ES-I3 (cell line): ENCODE measurements around the gene FNDC10.

Experiments used
- H3K36me3 ChIP-seq: 2 replicates; pipeline ENCODE4 v1.6.1; 2013; ENCODE audit warnings: mild to moderate bottlenecking, low read length, control low read depth, moderate library complexity; ENCODE audit not compliant: insufficient read depth
- H3K4me1 ChIP-seq: 2 replicates; pipeline ENCODE4 v1.6.1; 2013; ENCODE audit warnings: mild to moderate bottlenecking, control low read depth, low read length; ENCODE audit not compliant: insufficient read depth
- H3K9ac ChIP-seq: 2 replicates; pipeline ENCODE4 v1.6.1; 2013; ENCODE audit warnings: low read depth, mild to moderate bottlenecking, low read length, moderate library complexity
- H3K9me3 ChIP-seq: 2 replicates; pipeline ENCODE4 v1.6.1; 2013; ENCODE audit warnings: mild to moderate bottlenecking, low read length, moderate library complexity; ENCODE audit not compliant: control insufficient read depth, insufficient read depth

Gene FNDC10

DNA sequence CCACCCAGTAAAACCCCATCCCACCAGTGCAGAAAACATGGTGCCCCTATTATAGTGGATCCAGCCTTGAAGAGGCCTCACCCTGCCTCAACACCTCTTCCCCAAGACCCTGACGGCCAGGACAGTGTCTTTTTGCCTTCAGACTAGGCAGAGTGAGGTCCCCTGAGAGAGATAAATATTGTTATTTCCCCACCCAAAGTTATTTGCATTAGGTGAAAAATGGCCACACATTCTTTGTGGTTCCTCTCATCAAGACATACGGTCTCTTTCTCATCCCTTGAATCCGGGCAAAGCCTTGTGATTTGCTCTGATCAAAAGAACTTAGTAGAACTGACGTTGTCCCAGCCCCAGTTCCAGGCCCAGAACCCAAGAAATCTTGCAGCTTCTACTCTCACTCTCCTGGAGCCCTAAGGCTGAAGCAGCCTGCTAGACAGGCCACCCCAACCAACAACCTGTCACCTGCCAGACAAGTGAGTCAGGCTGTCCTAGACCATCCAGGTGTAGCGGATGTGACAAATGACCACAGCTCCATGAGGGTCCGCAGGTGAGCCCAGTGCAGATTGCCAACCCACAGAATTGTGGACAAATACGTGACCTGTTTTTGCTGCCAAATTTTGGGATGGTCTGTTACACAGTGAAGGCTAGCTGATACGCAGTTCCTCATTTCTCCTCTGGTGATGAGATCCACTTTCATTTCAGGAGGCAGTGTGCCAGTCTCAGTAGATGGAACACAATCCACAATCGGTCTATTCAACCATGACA lies 17.2 kb downstream of the FNDC10 start:
- H3K4me1 ChIP-seq = no peaks in the 10 kb centered on the region
- H3K9ac ChIP-seq = no peak overlapping the region
- no peaks in the 10 kb centered on the region for H3K9me3 ChIP-seq
- H3K36me3 ChIP-seq = no peaks in the 10 kb centered on the region

DNA sequence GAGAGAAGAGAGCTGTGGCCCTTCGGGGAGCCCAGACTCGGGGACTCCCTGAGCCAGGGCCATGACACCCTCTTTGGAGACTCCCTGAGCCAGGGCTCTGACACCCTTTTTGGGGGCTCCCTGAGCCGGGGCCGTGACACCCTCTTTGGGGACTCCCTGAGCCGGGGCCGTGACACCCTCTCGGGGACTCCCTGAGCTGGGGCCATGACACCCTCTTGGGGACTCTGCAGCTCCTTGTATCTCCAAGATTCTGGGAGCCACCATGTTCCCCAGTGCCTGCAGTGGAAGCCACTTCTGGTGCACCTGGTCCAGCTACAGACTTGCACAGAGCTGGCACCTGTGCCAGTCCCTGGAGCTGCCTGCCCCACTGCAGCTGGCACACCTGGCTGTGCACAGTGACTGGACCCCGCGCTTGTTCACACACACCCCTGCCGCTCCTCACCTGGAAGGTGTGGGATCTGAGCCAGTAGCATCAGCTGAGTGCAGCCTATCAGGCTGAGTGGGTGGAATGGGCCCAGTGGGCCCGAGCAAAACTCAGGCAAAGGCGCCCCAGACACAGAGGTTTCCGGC lies 21.5 kb downstream of the FNDC10 start:
- Histone ChIP-seq H3K9me3 (no peaks in the 10 kb centered on the region), H3K9ac (no peak overlapping the region), H3K36me3 (no peaks in the 10 kb centered on the region), H3K4me1 (no peaks in the 10 kb centered on the region)

DNA sequence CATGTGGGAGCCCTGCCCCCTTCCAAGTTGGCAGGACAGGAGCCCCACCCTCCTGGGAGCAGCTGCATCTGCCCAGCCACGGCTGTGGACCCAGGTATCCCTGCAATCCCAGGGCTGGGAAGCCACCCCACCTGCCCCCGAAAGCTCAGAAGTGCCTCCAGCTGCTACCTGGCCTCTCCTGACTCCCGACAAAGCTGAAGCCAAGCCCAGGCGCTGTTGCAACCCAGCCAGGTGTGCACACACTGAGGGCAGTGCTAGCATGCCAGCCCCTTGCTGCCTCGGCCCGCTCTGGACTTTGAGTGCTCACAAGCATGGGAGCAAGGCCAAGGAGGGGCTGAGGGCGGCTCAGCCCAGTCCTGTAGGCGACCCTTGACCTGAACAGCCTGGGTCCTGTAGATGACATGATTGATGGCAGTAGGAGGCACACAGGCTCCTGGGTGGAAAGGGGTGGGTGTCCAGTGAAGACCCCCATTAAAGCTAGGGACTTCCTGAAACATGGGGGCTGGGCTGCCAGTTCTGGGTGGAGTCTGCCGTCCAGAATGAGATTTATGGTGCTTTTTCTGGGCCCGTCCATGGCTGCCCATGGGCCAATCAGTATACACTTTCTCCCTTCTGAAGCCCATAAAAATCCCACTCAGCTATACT lies 22.4 kb downstream of the FNDC10 start:
- Histone ChIP-seq H3K9ac (no peak overlapping the region), H3K4me1 (no peaks in the 10 kb centered on the region), H3K36me3 (no peaks in the 10 kb centered on the region), H3K9me3 (no peaks in the 10 kb centered on the region)

GRCh38 chr1:1574721-1575537 lies 25.0 kb downstream of the FNDC10 start, which contains the start of gene SSU72:
SSU72 (minus strand) TSS chr1:1574863; CDS start chr1:1574557, 306 bp downstream.
- peak within 1 kb of the TSS; percentile 97 for H3K9ac ChIP-seq
- H3K36me3 ChIP-seq = peaks cover 2% of the 10 kb centered on the region; the same call in 1 of the 2 replicates
- no peaks in the 10 kb centered on the region for H3K9me3 ChIP-seq
- no peaks in the 10 kb centered on the region for H3K4me1 ChIP-seq

GRCh38 chr1:1573843-1574720 lies 25.9 kb downstream of the FNDC10 start:
- Histone ChIP-seq H3K4me1 (no peaks in the 10 kb centered on the region), H3K36me3 (peaks cover 2% of the 10 kb centered on the region; the same call in 1 of the 2 replicates), H3K9ac (peak overlapping the region; percentile 97), H3K9me3 (no peaks in the 10 kb centered on the region)

DNA sequence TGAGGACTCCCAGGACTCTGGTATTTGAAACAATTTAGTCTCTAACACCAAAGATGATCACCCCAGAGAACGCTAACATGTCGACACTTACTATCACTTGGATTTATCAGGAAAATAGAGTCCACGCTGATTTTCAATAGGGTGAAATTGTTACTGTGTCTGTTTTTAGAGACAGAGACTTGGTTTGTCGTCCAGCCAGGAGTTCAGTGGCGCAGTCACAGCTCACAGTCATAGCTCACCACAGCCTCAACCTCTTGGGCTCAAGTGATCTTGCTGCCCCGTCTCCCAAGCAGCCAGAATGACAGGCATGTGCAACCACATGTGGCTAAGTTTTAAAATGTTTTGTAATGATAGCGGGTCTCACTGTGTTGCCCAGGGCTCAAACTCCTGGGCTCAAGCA lies 30.6 kb downstream of the FNDC10 start:
- H3K9ac ChIP-seq = no peak overlapping the region

DNA sequence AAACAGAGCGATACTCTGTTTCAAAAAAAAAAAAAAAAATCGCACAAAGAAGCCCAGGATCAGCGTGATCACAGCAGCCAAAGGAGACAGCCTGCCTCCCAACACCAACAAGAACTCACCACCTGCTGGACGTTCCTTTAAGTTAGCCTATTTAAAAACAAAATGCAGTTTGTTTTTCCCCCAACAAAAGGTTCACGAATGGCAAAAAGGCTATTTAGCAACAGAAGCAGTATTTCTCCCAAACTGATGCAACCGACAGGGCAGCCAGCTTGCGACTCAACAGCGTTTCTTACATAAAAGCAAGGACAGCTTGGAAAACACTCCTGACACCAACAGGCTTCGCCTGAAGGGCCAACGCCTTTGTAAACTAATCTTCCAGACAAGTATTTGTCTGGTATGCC lies 32.0 kb downstream of the FNDC10 start:
- no peak overlapping the region for H3K9ac ChIP-seq
- H3K4me1 ChIP-seq = no peaks in the 10 kb centered on the region; the same call in 1 of the 2 replicates
- H3K36me3 ChIP-seq = peaks cover 23% of the 10 kb centered on the region
- no peaks in the 10 kb centered on the region for H3K9me3 ChIP-seq

More for the DNA sequence above, 30.6 kb downstream of the FNDC10 start:
- H3K9me3 ChIP-seq = no peaks in the 10 kb centered on the region
- H3K4me1 ChIP-seq = no peaks in the 10 kb centered on the region; the same call in 1 of the 2 replicates
- H3K36me3 ChIP-seq = peaks cover 18% of the 10 kb centered on the region

GRCh38 chr1:1567152-1567875 lies 32.6 kb downstream of the FNDC10 start:
- H3K4me1 ChIP-seq = no peaks in the 10 kb centered on the region; the same call in 1 of the 2 replicates
- no peaks in the 10 kb centered on the region for H3K9me3 ChIP-seq
- H3K36me3 ChIP-seq = peaks cover 26% of the 10 kb centered on the region
- H3K9ac ChIP-seq = no peak overlapping the region

GRCh38 chr1:1565340-1565739 lies 34.6 kb downstream of the FNDC10 start:
- H3K4me1 ChIP-seq = no peaks in the 10 kb centered on the region; the same call in 1 of the 2 replicates
- peaks cover 24% of the 10 kb centered on the region for H3K36me3 ChIP-seq
- H3K9ac ChIP-seq = no peak overlapping the region
- H3K9me3 ChIP-seq = no peaks in the 10 kb centered on the region

GRCh38 chr1:1564268-1564667 lies 35.7 kb downstream of the FNDC10 start:
- H3K9me3 ChIP-seq = no peaks in the 10 kb centered on the region
- no peak overlapping the region for H3K9ac ChIP-seq
- no peaks in the 10 kb centered on the region; the same call in 1 of the 2 replicates for H3K4me1 ChIP-seq
- peaks cover 24% of the 10 kb centered on the region for H3K36me3 ChIP-seq

DNA sequence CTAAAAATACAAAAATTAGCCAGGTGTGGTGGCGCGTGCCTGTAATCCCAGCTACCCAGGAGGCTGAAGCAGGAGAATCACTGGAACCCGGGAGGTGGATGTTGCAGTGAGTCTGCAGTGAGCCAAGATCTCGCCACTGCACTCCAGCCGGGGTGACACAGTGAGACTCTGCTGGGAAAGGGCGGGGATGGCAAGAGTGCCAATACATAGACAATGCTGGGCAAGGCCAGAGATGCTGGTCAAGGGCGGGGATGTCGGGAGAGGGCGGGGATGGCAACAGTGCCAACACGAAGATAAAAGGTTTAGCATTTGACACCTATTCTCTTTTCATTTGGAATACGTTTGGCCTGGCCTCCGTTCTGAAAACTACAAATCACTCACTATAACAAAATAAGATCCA lies 36.2 kb downstream of the FNDC10 start:
- Histone ChIP-seq H3K36me3 (peaks cover 24% of the 10 kb centered on the region), H3K9ac (no peak overlapping the region)

DNA sequence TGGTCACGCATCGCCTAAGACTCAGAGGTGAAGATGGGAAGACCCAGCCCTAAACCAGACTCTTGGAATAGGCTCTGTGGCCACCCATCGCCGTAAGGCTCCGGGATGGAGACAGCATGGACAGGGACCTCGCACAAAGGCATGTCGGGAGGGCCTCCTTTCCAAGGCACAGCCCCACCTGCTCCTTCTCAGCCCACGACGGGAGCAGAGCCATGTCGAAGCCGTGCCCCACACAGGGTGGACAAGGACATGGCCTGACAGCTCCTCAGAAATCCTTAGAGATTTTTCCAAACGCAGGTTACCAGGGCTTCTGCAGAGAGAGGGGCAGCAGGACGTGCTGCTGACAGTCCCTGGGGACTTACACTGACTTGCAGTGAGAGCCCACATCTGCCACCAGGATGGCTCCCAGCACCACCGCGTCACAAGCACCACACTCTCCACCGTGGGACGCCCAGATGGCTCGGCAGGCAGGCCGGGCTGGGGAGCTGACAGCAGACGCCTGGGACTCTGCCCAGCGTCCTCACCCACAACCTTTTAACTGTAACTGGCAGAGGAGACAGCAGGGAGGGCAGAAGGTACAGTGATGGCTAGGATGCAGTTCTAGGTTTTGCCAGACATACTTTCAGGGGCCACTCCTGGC lies 37.3 kb downstream of the FNDC10 start:
- H3K4me1 ChIP-seq = no peaks in the 10 kb centered on the region; the same call in 1 of the 2 replicates
- peaks cover 24% of the 10 kb centered on the region for H3K36me3 ChIP-seq
- H3K9me3 ChIP-seq = no peaks in the 10 kb centered on the region
- H3K9ac ChIP-seq = no peak overlapping the region

More for the DNA sequence above, 36.2 kb downstream of the FNDC10 start:
- Histone ChIP-seq H3K4me1 (no peaks in the 10 kb centered on the region; the same call in 1 of the 2 replicates), H3K9me3 (no peaks in the 10 kb centered on the region)
